Neuronal stem cell (in vitro differentiated cells): ENCODE measurements around the gene UMODL1.
A peak's percentile ranks its signal among the peaks of the same experiment; 100 is the strongest.

Experiments
- DNase-seq: peaks from one replicate; pipeline ENCODE4 v3.0.0-alpha.2; 2013; ENCODE audit warnings: low spot score
- H2AFZ ChIP-seq: one replicate; pipeline ENCODE4 v1.6.1; 2013; ENCODE audit warnings: mild to moderate bottlenecking, low read length, inconsistent platforms
- H2AK5ac ChIP-seq: 2 replicates; pipeline ENCODE4 v1.6.1; 2013; ENCODE audit warnings: low read depth, mild to moderate bottlenecking, inconsistent platforms, low read length, moderate library complexity, mixed read lengths
- H2BK120ac ChIP-seq: 2 replicates; pipeline ENCODE4 v1.6.1; 2013; ENCODE audit warnings: low read depth, mild to moderate bottlenecking, inconsistent platforms, low read length, moderate library complexity, mixed read lengths
- H2BK12ac ChIP-seq: one replicate; pipeline ENCODE4 v1.6.1; 2013; ENCODE audit warnings: low read length, inconsistent platforms
- H2BK15ac ChIP-seq: 2 replicates; pipeline ENCODE4 v1.6.1; 2013; ENCODE audit warnings: mild to moderate bottlenecking, low read length, inconsistent platforms, mixed read lengths
- H2BK5ac ChIP-seq: one replicate; pipeline ENCODE4 v1.6.1; 2013; ENCODE audit warnings: inconsistent platforms, mild to moderate bottlenecking, low read length, moderate library complexity
- H3K14ac ChIP-seq: one replicate; pipeline ENCODE4 v1.6.1; 2013; ENCODE audit warnings: low read length, inconsistent platforms
- H3K18ac ChIP-seq: 2 replicates; pipeline ENCODE4 v1.6.1; 2013; ENCODE audit warnings: low read length, inconsistent platforms
- H3K23ac ChIP-seq: 2 replicates; pipeline ENCODE4 v1.6.1; 2013; ENCODE audit warnings: low read depth, mild to moderate bottlenecking, mixed read lengths, low read length, inconsistent platforms; ENCODE audit not compliant: poor library complexity
- H3K27ac ChIP-seq: replicated peaks from 3 replicates; pipeline ENCODE4 v1.5.1; 2013; ENCODE audit warnings: low read length, inconsistent platforms
- H3K27me3 ChIP-seq, 3 experiments: 2 replicates each; pipeline ENCODE4 v1.6.1; 2013; ENCODE audit warnings: low read length in 3 of 3, mild to moderate bottlenecking in 2 of 3, inconsistent platforms in 1 of 3, low read depth in 1 of 3, mixed read lengths in 1 of 3, moderate library complexity in 1 of 3; ENCODE audit not compliant: control insufficient read depth in 3 of 3, insufficient read depth in 3 of 3
- H3K36me3 ChIP-seq, 2 donors: replicated peaks in 1 of 2; 2 replicates each; pipeline ENCODE4 v1.6.1; 2013; ENCODE audit warnings: low read length in 2 of 2; ENCODE audit not compliant: control insufficient read depth in 2 of 2, insufficient read depth in 2 of 2
- H3K4ac ChIP-seq: 2 replicates; pipeline ENCODE4 v1.6.1; 2013; ENCODE audit warnings: inconsistent platforms, mild to moderate bottlenecking, low read length, moderate library complexity
- H3K4me1 ChIP-seq, 2 donors: 1 replicate in 1 of 2; 2 replicates in 1 of 2; pipeline ENCODE4 v1.6.1; 2013; ENCODE audit warnings: low read length in 2 of 2, low read depth in 1 of 2; ENCODE audit not compliant: control insufficient read depth in 2 of 2, insufficient read depth in 1 of 2
- H3K4me2 ChIP-seq: one replicate; pipeline ENCODE4 v1.6.1; 2013; ENCODE audit warnings: mild to moderate bottlenecking, low read length, inconsistent platforms; ENCODE audit not compliant: insufficient read depth, poor library complexity, severe bottlenecking
- H3K4me3 ChIP-seq, 2 donors: 2 replicates each; pipeline ENCODE4 v1.5.1; 2013; ENCODE audit warnings: low read length in 2 of 2, mild to moderate bottlenecking in 2 of 2, inconsistent platforms in 1 of 2, moderate library complexity in 1 of 2
- H3K79me1 ChIP-seq: one replicate; pipeline ENCODE4 v1.6.1; 2013; ENCODE audit warnings: low read depth, mild to moderate bottlenecking, inconsistent platforms, low read length, moderate library complexity
- H3K9ac ChIP-seq: one replicate; pipeline ENCODE4 v1.6.1; 2013; ENCODE audit warnings: mild to moderate bottlenecking, low read depth, low read length, inconsistent platforms; ENCODE audit not compliant: poor library complexity
- H3K9me3 ChIP-seq, 2 donors: replicated peaks in 1 of 2; 2 replicates each; pipeline versions ENCODE3 to v1.6.1; 2013; ENCODE audit warnings: low read length in 2 of 2, mild to moderate bottlenecking in 2 of 2, inconsistent platforms in 1 of 2, low read depth in 1 of 2, mixed read lengths in 1 of 2, moderate library complexity in 1 of 2; ENCODE audit not compliant: control insufficient read depth in 2 of 2, insufficient read depth in 1 of 2
- H4K8ac ChIP-seq: one replicate; pipeline ENCODE4 v1.6.1; 2013; ENCODE audit warnings: low read depth, mild to moderate bottlenecking, inconsistent platforms, low read length, moderate library complexity
- H4K91ac ChIP-seq: one replicate; pipeline ENCODE4 v1.6.1; 2013; ENCODE audit warnings: low read length, low read depth, mild to moderate bottlenecking, inconsistent platforms; ENCODE audit not compliant: poor library complexity
- WGBS, 2 donors: extraction: QIAGEN DNeasy Blood & Tissue Kit; methylation state at CpG; one replicate each; pipeline ENCODE4 v1.1.7; 2013; ENCODE audit warnings: missing lambda C conversion rate in 2 of 2, mixed read lengths in 1 of 2; ENCODE audit not compliant: insufficient read length in 2 of 2, insufficient replicate concordance in 1 of 2; ENCODE audit errors: extremely low coverage in 2 of 2; 5-methylcytosine and 5-hydroxymethylcytosine counted together

UMODL1 gene

DNA sequence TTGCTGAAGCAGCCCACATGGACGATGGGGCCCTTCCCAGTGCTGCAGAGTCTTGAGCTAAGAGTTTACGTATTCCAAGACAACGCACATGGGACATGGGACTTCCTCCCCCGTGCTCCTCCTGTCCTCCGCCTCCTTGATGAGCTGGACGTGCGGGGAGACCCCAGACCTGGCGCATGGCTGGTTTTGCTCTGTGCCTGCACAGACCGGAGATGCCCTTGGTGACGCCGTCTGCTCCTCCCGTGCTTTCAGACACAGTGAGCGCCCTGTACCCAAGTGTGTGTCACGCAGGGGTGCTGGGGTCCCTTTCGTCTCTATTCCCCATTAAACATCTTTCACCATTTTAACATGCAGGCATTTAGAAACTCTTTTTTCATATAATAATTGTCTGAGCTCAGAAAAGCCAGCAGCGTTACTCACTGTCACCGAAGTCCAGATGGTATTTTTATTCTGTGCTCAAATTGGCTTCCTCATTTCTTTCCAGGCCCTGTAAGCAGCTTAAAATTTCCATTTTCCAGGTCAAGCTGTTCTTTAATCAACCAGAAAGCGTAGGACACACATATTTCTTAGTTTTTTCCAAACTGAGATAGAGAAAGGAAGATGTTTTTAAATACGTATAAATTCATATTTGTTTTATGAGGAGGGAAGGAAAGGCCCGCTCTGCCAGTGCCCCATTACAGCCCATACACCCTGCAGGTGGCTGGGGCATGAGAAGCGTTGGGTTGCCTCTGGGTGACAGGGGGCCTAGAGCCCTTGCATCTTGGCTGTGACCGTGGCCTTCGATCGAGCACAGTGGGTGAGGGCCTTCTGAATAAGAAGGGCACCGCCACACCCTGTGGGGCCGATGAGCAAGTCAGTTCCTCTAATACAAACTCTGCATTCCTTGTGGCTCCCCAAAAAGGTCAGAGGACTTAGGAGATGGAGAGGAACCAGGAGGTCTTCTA, 43.0 kb upstream of the UMODL1 start:
- Histone ChIP-seq H3K4me3 (peak overlapping the region in 1 of 2 donors; percentile 20), H3K18ac (peak overlapping the region; percentile 24), H3K4me1 (peaks cover 0 to 11% of the 10 kb centered on the region in 2 donors), H4K8ac (no peak overlapping the region), H2BK15ac (peak overlapping the region; percentile 62), H2BK12ac (no peak overlapping the region), H3K14ac (no peak overlapping the region), H3K27me3 (peaks cover 0 to 15% (median 0%) of the 10 kb centered on the region in 3 experiments), H3K4ac (no peak overlapping the region), H3K9me3 (peaks cover 0 to 6% of the 10 kb centered on the region in 2 donors), H3K4me2 (no peak overlapping the region), H3K27ac (no peak overlapping the region), H2AFZ (no peak overlapping the region), H3K23ac (peak overlapping the region; percentile 76), H4K91ac (no peak overlapping the region), H2BK120ac (no peak overlapping the region), H2BK5ac (no peak overlapping the region), H3K9ac (no peak overlapping the region), H3K36me3 (no peaks in the 10 kb centered on the region), H2AK5ac (no peak overlapping the region), H3K79me1 (peaks cover 3% of the 10 kb centered on the region)
- no peak for DNase-seq
- no CpG with 5 or more reads among the region's 26 CpGs for WGBS, 2 donors

DNA sequence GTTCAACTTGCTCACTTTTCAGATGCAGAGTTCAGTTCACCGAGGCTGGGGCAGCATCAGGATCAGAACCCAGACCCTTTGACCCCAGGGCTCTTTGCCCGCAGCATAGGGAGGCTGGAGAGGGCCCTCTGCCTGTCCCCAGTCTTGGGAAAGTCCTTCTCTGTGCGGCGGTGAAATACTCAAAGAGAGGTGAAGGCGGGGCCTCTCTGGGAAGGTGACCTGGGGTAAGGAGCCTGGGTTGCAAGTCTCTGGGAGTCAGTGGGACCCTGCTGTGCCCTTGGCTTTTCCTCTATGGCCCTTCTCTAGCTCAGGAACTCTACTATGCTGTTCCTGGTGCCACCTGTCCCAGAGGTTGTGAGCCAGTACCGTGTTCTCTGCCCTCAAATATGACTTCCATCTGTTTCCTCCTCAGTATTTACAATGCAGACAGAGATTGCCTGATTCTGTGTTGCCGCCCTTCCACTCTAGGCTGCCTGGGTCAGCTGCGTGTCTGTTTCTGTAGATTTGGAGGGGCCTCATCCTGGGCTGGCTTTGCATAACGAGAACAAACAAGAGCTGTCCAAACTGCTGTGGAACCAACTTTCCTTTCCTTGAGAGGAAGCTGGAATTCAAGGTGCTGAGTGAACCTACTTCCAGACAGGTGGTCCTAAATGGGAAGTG, 42.2 kb upstream of the UMODL1 start:
- peaks cover 0 to 10% of the 10 kb centered on the region in 2 donors for H3K4me1 ChIP-seq
- no peak overlapping the region for H3K4me3 ChIP-seq
- no peak overlapping the region for H2AK5ac ChIP-seq
- H2BK120ac ChIP-seq = no peak overlapping the region
- no peak overlapping the region for H4K8ac ChIP-seq
- no peak for DNase-seq
- no peak overlapping the region for H2BK12ac ChIP-seq
- H2BK15ac ChIP-seq = no peak overlapping the region
- H3K18ac ChIP-seq = no peak overlapping the region
- no peak overlapping the region for H3K27ac ChIP-seq
- H4K91ac ChIP-seq = no peak overlapping the region
- no peak overlapping the region for H3K4ac ChIP-seq
- H3K9ac ChIP-seq = no peak overlapping the region
- no CpG with 5 or more reads among the region's 9 CpGs for WGBS, 2 donors
- no peak overlapping the region for H3K4me2 ChIP-seq
- no peak overlapping the region for H2AFZ ChIP-seq
- peaks cover 0 to 15% (median 0%) of the 10 kb centered on the region in 3 experiments for H3K27me3 ChIP-seq
- H3K9me3 ChIP-seq = peaks cover 0 to 6% of the 10 kb centered on the region in 2 donors
- no peak overlapping the region for H2BK5ac ChIP-seq
- no peak overlapping the region for H3K14ac ChIP-seq
- no peaks in the 10 kb centered on the region for H3K36me3 ChIP-seq
- peaks cover 3% of the 10 kb centered on the region for H3K79me1 ChIP-seq
- no peak overlapping the region for H3K23ac ChIP-seq

DNA sequence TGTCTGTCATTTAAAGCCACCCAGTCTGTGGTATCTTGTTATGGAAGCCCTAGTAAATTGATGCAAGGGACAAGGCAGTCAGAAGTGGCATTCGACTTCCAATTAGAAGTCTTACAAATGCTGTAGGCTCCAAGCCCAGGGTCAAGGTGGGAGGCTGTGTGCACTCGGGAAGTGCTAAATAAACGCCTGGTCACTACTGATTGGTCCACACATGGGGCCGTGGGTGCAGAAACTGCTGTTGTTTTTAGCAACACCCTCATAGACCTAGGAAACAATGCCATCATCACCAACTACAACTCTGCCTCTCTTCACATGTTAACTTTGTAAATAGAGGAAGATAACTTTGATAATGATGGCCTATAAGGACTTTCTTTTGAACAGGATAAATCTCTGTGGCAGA, 40.8 kb upstream of the UMODL1 start:
- peaks cover 3% of the 10 kb centered on the region for H3K79me1 ChIP-seq
- no peak overlapping the region for H2BK5ac ChIP-seq
- DNase-seq = no peak
- no peak overlapping the region for H2AK5ac ChIP-seq
- H3K4me2 ChIP-seq = no peak overlapping the region
- H2BK120ac ChIP-seq = no peak overlapping the region
- H3K4ac ChIP-seq = no peak overlapping the region
- no peak overlapping the region for H2AFZ ChIP-seq
- no CpG with 5 or more reads among the region's 4 CpGs for WGBS, 2 donors
- H3K4me3 ChIP-seq = no peak overlapping the region
- no peak overlapping the region for H3K23ac ChIP-seq
- no peaks in the 10 kb centered on the region for H3K36me3 ChIP-seq
- H3K27ac ChIP-seq = no peak overlapping the region
- no peak overlapping the region for H2BK12ac ChIP-seq
- H2BK15ac ChIP-seq = no peak overlapping the region
- H3K14ac ChIP-seq = no peak overlapping the region
- H4K91ac ChIP-seq = no peak overlapping the region
- peaks cover 0 to 6% of the 10 kb centered on the region in 2 donors for H3K9me3 ChIP-seq
- peaks cover 0 to 10% of the 10 kb centered on the region in 2 donors for H3K4me1 ChIP-seq
- peaks cover 0 to 11% (median 0%) of the 10 kb centered on the region in 3 experiments for H3K27me3 ChIP-seq
- no peak overlapping the region for H3K9ac ChIP-seq
- H4K8ac ChIP-seq = no peak overlapping the region
- no peak overlapping the region for H3K18ac ChIP-seq

GRCh38 chr21:42031241-42031640, 39.9 kb upstream of the UMODL1 start:
- H2BK12ac ChIP-seq = no peak overlapping the region
- no peak overlapping the region for H3K9ac ChIP-seq
- H3K4me3 ChIP-seq = no peak overlapping the region
- no peak overlapping the region for H2AK5ac ChIP-seq
- no peak overlapping the region for H4K91ac ChIP-seq
- peaks cover 0 to 7% of the 10 kb centered on the region in 2 donors for H3K4me1 ChIP-seq
- H3K27me3 ChIP-seq = peaks cover 0 to 11% (median 0%) of the 10 kb centered on the region in 3 experiments
- no peaks in the 10 kb centered on the region for H3K36me3 ChIP-seq
- no peak overlapping the region for H4K8ac ChIP-seq
- no peak overlapping the region for H2BK120ac ChIP-seq
- peaks cover 0 to 6% of the 10 kb centered on the region in 2 donors for H3K9me3 ChIP-seq
- no peak overlapping the region for H3K4ac ChIP-seq
- no peak overlapping the region for H3K23ac ChIP-seq
- no peak for DNase-seq
- no peak overlapping the region for H2BK5ac ChIP-seq
- no peak overlapping the region for H3K4me2 ChIP-seq
- no CpG with 5 or more reads among the region's 9 CpGs for WGBS, 2 donors
- H2AFZ ChIP-seq = no peak overlapping the region
- H3K27ac ChIP-seq = no peak overlapping the region
- H3K14ac ChIP-seq = no peak overlapping the region
- H3K18ac ChIP-seq = no peak overlapping the region
- no peak overlapping the region for H2BK15ac ChIP-seq
- peaks cover 3% of the 10 kb centered on the region for H3K79me1 ChIP-seq
